GM18909 (cell line): ENCODE data around the gene PIK3CD.

Experiments
- ATAC-seq: cut with Tn5 transposase; IDR thresholded peaks from one replicate; pipeline ENCODE4 v1.9.1; 2021; ENCODE audit warnings: mild to moderate bottlenecking; ENCODE audit not compliant: unreplicated experiment, poor library complexity

Gene PIK3CD

DNA sequence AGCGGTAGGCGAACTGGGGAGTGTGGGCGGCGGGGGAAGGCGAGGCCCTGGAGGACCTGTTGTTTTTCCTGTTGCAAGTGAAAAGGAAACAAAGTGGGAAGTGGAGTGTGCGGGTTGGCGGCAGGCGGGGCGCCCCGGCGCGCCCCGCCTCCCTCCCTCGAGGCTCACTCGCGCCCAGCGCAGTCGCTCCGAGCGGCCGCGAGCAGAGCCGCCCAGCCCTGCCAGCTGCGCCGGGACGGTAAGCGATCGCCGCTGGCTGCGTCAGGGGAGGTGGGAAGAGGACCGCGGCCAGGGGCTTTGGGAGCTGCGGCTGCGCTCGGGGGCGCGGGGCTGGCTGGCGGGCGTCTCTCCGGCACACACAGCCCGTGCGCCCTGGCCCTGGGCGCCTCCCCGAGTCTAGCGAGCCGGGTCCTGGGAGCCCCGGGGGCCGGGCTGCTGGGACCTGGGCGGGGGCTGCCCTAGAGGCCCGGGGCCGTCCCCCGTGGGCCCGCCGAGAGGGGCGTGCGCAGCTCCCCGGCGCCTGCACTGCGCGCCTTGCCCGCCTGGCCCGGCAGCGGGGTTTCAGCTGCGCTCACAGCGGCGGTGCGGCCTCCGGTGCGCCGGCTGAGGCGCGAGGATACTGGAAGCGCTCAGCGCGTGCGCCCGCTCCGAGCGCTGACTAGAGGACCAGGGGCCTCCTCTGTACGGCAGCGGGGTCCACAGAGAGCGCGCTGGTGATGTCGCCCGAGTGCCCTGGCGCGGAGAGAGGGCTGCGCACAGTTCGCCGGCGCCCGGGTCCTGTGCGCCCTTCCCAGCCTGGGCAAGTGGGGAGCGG is at the start of gene PIK3CD:
TSS of gene PIK3CD (plus strand) at position 167 of the 814 bp plus-strand sequence. CDS start 58,725 bp downstream, outside the sequence.
- no peak for ATAC-seq

DNA sequence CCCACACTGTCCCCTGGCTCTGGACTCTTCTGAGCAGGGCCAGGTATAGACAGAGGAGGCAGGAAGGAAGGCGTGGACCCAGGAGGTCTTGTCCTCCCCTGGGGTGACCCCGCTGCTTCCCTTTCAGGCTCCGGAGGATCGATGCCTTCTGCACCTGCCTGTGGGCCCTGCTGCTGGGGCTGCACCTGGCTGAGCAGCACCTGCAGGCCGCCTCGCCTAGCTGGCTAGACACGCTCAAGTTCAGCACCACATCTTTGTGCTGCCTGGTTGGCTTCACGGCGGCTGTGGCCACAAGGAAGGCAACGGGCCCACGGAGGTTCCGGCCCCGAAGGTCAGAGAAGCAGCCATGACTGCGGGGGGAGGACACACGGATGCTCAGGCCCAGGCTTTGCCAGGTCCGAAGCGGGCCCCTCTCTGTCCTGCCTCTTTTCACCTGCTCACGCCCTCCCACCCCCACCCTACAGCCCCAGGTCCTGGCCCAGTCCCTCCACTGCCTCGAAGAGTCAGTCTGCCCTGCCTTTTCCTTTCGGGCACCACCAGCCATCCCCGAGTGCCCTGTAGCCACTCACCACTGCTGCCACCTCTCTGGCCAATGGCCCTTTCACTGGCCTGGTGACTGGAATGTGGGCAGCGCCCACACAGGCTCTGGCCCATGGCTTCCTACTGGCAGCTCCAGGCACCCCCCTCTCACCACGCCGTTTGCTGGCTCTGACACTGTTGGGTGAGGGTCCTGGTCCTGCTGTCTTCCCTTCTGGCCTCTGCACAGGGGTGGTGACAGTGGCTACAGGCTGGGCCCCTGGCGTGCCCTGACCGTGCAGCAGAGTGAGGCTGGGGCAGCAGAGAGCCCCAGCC is 49.4 kb upstream of the PIK3CD start:
- no peak for ATAC-seq

DNA sequence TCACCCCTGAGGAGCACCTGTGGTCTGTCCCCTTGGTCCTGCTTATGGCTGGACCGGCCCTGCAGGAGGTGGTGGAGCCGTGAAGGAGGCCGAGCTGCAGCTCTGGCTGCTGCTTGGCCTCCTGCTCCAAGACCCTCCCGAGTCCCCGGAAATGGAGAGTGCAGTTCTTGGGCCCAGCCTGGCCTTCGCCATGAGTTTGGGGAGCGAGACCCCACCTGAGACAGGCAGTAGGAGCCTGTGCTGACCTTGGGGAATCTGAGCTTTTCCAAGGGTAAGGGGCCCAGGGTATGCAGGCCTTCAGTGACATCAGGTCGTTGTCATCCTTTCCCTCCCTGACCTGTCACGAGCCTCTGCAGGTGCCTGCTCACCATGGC is 48.8 kb upstream of the PIK3CD start:
- ATAC-seq, result no peak

DNA sequence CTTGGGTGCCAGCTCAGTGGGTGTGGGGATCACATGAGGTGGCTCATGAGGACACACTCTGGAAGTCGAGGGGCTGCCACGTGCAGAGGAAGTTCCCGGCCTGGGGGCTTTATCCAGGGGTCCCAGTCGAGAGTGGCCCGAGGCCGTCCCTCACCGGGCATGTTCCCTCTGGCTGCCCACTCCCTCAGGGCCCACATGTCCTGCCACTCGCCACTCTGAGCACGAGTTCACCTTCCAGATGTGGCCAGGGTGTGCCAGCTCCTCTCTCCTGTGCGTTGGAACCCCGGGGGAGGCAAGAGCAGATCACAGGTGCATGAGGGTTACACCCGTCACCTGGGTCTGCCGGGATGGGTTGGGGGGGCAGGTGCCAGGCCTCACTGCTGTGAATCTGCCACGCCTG is 48.2 kb upstream of the PIK3CD start:
- ATAC-seq, result no peak

DNA sequence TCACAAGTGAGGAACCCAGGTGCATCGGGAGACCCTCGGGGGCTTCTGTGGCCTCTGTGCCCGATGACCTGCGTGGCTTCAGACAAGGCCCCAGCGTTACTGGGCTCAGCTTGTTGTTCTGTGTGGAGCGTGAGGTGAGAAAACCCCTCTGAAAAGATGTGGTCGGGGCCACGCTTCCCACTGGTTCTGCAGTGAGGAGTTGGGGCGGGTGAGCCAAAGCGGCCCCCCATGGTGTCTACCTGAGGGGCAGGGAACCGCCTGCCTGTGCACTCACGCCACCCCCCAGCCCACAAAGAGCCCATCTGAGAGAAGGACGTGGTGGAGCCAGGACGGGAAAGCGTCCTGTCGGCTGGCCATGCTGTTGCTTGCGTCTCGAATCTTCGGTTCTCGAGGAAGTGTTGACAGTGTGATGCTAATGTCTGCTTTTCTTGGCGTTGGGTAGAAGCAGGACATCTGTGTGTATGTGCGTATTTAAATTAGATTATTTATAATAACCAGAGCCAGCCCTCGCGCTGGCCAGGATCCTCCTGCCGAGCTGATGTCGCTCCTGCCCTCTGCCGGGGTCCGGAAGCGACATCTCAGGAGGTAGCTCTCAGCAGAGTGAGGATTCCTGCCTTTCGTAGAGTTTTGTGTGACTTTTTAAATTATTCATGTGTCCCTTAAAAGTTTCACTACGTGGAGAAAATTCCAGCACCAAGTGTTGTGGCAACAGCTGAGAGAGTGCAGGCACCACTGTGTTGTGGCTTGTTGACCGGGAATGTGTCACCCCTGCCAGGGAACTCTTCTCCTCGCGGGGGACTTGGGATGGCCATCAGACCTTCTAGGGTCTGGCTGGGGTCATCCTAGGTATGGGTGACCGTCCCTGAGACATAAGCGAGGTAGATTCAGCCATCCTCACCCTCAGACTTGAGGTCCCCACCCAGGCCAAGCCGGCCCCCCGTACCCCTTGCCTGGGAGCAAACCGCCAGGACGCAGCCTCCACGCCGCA is 47.5 kb upstream of the PIK3CD start:
- no peak for ATAC-seq

DNA sequence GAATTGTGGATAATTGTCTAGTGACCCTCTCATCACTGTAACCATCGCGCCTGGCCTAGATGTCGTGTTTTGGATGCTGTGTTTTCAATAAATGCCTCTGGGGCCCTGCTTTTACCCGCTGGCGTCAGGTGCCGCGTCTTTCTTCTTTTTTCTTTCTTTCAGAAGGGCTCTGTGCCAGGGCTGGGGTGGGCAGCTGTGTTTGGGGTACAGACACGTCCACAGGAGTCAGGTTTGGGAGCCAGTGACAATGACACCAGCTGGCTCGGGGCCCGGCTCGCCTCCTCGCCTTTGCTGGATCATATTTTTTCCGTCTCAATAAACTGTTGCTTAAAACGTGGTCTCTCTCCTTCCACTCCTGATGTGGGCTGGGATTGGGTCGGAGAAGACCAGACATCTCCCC is 46.7 kb upstream of the PIK3CD start:
- no peak for ATAC-seq

DNA sequence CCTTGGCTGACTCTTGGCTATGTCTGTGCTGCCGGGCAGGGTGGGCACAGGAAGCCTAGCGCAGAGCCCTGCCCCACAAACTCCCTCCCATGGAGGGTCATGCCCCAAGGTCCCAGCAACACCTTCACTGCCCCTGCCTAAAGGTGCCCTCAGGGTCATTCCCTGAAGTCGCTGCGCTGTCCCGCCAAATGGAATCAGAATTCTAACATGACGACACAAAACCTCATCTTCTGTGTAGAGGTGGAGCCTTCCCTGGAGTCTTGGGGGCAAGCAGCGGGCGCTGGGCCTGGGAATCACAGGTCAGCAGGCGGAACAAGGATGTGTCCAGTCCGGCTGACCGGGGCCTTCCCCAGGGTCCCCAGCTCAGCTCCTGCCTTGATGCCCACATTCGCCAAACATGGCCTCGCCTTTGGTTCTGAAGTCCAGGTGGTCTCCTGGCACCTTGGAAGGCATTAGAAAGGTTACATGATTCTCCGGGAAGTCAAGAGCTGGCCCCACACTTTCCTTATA is 45.5 kb upstream of the PIK3CD start:
- no peak for ATAC-seq

DNA sequence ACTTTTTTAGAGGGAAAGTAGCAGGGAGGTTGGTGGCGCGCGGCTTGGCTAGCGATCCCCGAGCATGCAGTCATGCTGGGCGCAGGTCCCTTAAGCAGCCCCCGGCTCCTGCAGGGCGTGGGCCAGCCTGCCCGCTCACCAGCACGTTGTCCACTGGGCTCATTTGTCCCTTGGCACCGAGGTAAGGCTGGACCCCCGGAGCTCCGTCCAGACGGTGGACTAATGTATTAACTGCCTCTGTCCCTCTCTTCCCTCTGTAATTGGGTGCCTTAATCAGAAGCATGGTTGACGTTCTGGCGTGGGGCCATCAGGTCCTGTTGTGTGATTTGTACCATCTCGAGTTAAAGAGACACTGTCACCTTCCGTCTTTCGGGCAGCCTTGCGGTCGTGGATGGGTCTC is 45.1 kb upstream of the PIK3CD start:
- ATAC-seq, result no peak

DNA sequence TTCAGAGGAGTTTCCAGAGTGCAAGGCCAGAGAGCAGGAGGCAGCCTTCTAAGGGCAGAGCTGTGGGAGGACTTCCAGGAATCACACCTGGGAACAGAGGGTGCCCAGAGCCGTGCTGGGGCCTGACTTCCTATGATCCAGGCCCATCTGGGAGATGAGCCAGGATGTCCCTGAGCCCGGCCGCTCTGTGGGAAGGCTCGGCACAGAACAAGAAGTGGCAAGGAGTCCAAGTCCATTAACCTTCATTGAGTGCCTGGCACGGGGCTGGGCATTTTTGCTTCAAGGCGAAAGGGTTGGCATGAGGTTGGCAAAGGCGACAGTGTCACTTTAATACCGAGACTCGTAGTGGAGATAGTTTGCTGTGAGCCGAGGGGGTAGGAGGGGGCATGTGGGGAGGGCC is 44.6 kb upstream of the PIK3CD start:
- ATAC-seq, result no peak

DNA sequence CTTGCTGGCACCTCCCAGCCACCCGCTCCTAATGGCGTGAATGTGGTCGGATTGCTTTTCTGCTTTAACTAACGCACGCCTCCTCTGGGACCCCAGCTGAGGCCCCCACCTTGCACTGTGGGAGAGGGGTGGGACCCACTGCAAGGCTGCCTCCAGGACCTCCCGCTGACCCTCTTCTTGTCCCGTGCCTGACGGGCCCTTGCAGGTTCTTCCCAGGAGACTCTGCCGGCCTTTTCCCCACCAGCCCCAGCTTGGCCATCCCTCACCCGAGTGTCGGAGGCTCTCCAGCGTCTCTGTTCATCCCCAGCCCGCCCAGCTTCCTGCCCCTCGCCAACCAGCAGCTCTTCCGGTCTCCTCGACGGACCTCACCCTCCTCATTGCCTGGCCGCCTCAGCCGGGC is 44.2 kb upstream of the PIK3CD start:
- ATAC-seq, result no peak

DNA sequence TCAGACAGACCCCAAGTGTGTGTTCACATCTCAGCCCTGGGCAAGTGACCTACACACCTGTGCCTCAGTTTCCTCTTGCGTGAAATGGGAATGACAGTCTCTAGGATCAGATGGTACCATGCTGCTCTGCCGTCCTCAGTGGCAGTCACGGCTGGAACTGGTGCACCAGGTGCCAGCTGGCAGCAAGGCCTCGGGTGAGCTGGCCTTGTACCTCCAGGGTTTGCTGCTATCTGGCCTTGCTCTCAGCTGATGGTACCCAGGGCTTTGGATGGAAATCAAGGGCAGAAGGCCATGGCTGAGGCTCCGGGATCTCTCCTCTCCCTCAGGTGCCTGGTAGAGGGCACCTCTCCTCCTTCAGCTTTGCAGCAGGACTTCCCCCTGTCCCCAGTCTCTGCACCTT is 41.5 kb upstream of the PIK3CD start:
- ATAC-seq, result no peak

DNA sequence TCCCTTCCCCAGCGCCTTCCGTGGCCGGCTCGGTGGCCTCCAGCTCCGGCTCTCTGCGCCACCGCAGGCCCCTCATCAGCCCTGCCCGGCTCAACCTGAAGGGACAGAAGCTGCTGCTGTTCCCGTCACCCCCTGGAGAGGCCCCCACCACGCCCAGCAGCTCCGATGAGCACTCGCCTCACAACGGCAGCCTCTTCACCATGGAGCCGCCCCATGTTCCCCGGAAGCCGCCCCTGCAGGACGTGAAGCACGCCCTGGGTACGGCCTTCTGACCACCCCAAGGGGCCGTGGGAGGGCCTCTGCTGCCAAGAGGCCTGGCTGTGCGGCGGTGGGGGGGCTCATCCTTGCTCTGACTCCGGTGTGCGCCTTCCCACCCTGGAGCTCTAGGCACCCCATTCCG is 41.0 kb upstream of the PIK3CD start:
- ATAC-seq, result no peak

DNA sequence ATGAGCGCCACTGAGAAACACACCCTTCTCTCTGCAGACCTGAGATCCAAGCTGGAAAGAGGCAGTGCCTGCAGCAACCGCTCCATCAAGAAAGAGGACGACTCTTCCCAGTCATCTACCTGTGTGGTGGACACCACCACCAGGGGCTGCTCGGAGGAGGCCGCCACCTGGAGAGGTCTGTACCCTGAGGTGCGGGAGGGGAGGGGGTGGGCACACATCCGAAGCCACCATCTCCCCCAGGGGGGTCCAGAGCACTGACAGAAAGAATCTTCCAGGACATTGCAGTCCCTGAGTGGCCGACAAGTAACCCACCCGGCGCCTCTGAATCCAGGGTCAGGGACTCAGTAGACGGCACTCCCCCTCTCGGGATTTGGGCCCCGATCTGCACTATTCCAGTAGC is 39.8 kb upstream of the PIK3CD start:
- ATAC-seq, result no peak

DNA sequence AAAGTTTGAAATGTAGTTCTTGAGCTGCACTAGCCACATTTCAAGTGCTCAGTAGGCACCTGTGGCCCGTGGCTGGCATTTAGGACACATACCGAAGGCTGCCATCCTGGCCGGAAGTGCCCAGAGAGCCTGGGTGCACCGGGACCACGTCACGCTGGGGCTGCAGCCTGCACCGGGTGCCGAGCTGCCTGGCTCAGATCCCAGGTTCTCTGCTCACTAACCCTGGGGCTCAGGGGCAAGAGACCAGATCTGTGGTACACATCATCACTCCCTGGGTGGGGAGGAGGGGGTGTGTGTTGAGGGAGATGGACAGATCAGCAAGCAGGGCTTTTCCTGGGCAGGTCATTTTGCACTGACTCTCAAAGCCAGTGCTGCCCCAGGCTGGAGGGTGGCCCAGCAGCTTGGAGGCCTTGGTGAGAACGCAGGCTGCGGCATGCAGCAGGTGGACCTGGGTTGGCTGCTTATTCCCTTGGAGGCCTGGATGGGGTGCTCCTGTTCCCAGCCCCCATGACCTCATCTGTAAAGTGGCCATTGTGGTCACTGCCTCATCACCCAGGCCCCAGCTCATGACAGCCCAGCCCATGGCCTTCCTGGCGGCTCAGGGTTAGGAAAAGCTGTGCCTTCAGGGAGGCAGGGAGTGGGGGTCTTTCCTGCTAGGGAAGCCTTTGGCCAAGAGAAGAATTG is 39.2 kb upstream of the PIK3CD start:
- ATAC-seq, result no peak

DNA sequence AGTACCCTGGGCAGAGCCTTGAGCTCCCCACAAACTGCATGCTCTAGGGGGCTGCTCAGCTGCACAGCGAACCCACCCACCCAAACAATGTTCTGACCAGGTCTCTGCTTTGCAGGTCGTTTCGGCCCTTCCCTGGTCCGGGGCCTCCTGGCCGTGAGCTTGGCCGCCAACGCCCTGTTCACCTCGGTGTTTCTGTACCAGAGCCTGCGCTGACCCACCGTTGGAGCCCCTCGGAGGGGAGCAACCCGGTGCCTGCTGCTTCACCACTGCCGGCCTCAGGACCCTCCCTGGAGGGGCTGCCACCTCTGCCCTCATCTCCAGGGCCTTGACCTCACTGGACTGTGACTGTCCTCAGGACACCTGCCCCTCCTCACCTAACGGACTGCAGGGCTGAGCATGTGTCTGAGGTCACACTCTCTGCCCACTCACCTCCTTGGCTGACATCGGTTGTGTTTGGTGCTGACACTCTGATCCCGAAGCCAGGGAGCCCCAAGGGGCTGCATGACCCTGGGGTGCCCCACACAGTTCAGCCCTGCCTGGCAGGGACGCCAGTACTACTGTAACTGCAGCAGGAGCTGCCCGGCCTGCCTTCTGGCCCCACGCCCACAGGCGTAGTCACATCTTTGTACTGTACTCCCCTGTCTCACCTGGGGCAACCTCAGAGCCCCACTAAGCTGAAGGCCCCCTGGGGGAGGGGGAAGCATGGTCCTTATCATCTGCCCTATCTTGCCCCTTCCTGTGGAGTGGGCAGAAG is 38.5 kb upstream of the PIK3CD start:
- ATAC-seq, result no peak

DNA sequence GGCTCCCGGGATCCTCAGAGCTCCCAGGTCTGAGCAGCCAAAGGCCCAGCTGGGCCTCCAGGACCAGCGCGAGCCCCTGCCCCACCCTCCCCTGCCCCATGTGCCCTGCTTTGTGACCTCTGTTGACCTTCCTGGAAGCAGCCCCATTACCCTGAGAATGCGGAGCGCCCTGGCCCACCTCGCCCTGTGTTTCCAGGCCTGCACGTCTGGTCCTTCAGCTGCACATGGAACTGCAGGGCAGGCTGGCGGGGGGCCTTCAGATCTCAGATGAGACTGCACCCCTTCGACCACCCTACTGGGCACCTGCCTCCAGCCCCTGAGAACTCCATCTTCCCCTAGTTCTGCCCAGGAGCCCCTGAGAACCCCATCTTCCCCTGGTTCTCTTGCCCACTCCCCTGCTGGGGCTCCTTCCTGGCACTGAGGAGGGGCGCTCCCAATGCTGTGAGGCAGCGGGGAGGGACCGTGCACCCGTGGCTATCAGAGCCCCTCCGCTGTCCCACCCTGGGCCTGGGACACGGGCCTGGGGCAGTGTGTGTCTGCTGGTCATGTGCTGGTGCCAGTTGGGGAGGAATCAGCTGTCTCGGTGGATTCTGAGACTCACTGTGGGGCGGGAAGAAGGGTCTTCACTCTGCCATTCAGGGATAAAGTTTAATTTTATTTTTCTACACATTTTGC is 37.8 kb upstream of the PIK3CD start:
- no peak for ATAC-seq

DNA sequence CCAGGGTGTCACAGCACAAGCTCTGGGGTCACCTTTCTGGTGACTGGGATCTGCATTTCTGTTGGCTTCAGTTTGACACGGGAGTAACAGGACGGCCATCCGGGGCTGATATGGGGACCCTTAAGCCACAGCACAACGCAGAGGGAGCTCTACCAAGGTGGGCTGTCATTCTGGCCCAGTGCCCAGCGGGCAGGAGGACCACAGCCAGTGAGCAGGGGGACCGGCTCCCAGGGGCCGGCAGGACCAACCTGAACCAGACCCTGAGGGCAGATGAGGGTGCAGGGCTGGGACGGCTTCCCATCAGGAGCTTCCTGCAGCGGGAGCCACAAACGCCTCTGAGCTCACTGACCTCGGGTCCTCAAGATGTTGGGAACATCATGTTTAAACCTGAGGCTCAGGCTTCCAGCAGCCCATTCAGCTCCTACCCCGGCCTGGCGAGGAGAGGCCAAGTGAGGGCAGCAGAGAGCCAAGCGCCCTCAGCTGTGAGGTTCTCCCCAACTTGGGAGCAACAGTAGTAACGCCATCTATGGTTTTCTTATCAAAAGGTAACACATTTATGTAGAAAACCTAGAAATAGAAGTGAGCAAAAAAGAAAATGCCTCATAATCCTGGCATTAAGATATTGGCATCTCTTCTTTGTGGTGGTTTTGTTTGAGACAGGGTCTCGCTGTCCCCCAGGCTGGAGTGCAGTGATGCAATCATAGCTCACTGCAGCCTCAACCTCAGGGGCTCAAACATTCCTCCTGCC is 36.0 kb upstream of the PIK3CD start:
- ATAC-seq, result no peak
